ENCODE results near the gene ETDC. TPM values are rescaled to one million over a fixed set of nuclear protein-coding genes. Genes with fewer than 3 reads are reported as not detected.

ETDC gene
- total RNA-seq (2014; rRNA removed; shearing (Covaris generic)), result not detected in 2 replicates

GRCh38 chrX:135309430-135309923 is at the start of gene ETDC:
TSS of gene ETDC (plus strand) at chrX:135309480. CDS start at chrX:135309480, 0 bp downstream.

Other genes with a start within 250 kb of the ETDC start
- 0.04 and 0.11 TPM in 2 replicates for gene SMIM10L2B, start 210.8 kb upstream of the ETDC start, total RNA-seq (2014; rRNA removed; shearing (Covaris generic))
- gene ETDB, start 189.0 kb upstream of the ETDC start, total RNA-seq (2014; rRNA removed; shearing (Covaris generic)), result not detected in 2 replicates
- gene CT55, start 138.1 kb upstream of the ETDC start, total RNA-seq (2014; rRNA removed; shearing (Covaris generic)), result 0.79 and 1.1 TPM in 2 replicates
- gene ETDA, start 57.4 kb upstream of the ETDC start, total RNA-seq (2014; rRNA removed; shearing (Covaris generic)), result not detected in 2 replicates
- 2.7 and 2.8 TPM in 2 replicates for gene ZNF75D, start 34.6 kb downstream of the ETDC start, total RNA-seq (2014; rRNA removed; shearing (Covaris generic))
- gene ZNF449, start 35.3 kb downstream of the ETDC start, total RNA-seq (2014; rRNA removed; shearing (Covaris generic)), result 1.6 and 2.6 TPM in 2 replicates
- gene SMIM10L2A, start 112.5 kb downstream of the ETDC start, total RNA-seq (2014; rRNA removed; shearing (Covaris generic)), result 0.08 and 0.23 TPM in 2 replicates
- 2.1 and 2.2 TPM in 2 replicates for gene INTS6L, start 211.2 kb downstream of the ETDC start, total RNA-seq (2014; rRNA removed; shearing (Covaris generic))

Data from A375 (cell line).